ENCODE measurements around the gene C11orf54.

Gene C11orf54

DNA sequence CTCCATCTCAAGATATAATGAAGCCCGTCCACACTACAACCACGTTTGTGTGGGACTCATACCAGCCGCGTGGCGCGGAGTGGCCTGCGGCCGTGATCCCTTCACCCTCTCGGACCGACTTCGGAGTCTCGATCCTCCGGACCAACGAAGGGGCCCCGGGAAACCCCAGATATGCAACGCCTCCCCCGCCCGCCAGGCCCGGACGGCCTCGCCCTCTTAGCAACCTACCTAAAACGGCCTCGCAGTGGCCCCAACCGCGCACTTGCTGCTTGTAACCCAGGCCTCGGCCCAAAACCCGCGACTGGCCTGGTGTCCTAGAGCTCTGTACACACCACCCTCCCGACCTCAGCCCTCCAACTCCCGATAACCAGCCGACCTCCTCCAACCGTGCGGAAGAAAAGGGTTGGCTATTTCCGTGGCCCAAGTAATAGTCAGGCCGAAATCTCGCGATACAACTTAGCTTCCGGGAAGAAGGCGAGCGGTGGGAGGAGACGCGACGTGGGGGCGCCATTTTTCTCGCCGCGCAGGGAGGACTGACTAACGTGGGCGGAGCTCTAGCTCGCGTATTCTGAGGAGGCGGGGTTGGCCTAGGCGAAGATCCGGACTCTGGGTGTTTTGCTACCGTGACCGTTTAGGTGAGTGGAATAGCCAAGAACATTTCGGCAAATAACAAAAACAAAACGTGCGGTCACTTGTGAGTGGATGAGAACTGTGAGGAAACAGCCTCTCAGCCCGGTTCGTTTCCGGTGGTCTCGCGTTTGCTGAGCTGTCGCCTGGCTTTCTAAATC is at the start of gene C11orf54, which contains the start of gene TAF1D:
C11orf54 (plus strand) TSS at position 579 of the 788 bp plus-strand sequence. CDS start 5,722 bp downstream, outside the sequence.
TAF1D (minus strand) TSS at position 402 of the 788 bp plus-strand sequence. CDS start 2,191 bp downstream, outside the sequence.
- peak; percentile 98 for DNase-seq (ENCODE audit: low spot score)

DNA sequence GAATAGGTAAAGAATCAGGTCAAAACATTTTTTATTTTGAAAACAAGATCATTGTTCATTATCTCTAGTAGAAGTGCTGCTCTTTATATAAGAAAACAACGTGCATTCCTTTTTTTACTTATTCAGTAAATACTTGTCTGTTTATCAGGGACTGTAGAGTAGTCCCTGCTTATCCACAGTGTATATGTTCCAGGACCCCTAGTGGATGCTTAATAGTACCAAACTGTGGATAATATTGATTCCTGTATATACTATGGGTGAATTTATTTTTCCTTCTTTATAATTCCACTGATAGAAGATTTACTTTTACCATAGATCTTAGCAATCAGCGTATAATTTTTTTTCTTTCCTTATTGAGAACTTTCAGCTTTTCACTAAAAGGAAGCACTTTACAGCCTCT is 47.4 kb upstream of the C11orf54 start:
- DNase-seq (ENCODE audit: low spot score) = peak; percentile 8

DNA sequence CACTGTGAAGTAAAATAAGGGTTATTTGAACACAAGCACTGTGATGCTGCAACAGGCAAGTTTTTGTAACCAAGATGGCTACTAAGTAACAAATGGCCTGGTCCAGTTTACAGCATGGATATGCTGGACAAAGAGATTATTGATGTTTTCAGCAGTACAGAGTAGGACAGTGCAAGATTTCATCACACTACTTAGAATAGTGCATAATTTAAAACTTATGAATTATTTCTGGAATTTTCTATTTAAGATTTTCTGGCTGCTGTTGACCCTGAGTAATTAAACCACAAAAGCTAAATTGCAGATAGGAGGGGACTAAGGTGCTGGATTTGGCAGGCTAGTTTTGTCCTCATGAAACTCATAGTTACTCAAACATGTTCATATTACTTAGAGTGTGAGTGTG is 46.9 kb upstream of the C11orf54 start:
- no peak for DNase-seq (ENCODE audit: low spot score)

DNA sequence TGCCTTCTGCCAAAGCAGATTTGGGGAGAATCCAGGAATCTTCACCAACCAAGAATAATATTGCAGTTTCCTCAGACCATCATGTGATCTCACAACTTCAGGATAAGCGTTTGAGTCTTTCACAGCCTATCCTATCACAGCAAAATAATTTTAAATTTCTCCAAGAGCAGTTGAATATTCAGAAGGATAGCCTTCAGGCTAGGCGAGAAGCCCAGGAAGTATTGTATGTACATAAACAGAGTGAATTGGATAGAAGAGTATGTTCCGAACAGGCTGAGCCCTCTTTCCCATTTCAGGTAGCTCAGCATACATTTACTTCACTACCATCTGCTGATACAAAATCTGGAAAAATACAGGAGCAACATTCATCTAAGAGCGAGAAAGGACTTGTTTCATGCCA is 43.9 kb upstream of the C11orf54 start:
- no peak for DNase-seq (ENCODE audit: low spot score)

DNA sequence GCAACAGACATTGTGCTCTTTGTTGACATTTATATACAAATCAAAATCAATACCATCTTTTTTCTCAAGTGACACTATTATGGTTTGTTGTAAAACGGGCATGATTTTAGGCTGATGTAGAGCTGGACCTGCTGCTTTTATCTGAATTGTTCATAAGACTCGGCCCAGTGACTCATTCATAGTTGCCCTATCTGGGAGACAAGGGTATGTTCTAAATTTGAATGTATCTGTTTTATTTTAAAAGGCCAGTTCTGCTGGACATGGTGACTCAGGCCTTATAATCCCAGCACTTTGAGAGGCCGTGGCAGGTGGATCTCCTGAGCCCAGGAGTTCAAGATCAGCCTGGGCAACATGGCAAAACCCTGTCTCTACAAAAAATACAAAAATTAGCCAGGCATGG is 40.6 kb upstream of the C11orf54 start:
- DNase-seq (ENCODE audit: low spot score) = no peak

DNA sequence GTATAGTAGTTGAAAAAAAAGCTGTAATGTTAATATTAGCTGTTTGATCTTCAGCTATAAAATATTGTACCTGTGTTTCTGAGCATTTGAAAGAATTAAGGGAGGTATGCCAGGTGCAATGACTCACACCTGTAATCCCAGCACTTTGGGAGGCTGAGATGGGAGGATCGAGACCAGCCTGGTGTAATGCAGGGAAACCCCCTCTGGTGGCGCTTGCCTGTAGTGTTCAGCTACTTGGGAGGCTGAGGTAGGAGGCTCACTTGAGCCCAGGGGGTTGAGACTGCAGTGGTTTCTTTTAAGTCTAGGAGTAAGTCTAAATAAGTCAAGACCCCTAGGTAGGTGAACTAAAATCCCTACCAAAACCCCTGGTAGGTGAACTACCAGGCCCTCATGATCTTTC is 37.2 kb upstream of the C11orf54 start:
- DNase-seq (ENCODE audit: low spot score) = peak; percentile 14

DNA sequence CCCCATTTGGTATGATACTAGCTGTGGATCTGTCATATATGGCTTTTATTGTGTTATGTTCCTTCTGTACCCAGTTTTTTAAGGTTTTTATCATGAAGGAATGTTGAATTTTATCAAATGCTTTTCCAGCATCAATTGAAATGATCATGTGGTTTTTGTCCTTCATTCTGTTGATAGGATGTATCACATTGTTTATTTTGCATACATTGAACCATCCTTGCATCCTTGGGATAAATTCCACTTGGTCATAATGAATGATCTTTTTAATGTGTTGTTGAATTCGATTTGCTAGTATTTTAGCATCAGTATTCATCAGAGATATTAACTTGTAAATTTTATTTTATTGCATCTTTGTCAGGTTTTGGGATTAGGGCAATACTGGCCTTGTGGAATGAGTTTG is 31.2 kb upstream of the C11orf54 start:
- DNase-seq (ENCODE audit: low spot score) = no peak

DNA sequence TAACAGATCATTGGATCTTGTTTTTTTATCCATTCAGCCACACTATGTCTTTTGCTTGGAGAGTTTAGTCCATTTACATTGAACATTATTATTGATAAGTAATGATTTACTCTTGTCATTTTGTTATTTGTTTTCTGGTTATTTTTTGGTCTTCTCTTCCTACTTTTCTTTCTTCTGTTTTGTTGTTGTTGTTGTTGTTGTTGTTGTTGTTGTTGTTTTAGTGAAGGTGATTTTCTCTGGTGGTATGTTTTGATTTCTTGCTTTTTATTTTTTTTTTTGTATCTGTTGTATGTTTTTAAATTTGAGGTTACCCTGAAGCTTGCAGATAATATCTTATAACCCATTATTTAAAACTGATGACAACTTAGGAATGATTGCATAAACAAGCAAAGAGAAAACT is 28.8 kb upstream of the C11orf54 start:
- no peak for DNase-seq (ENCODE audit: low spot score)

DNA sequence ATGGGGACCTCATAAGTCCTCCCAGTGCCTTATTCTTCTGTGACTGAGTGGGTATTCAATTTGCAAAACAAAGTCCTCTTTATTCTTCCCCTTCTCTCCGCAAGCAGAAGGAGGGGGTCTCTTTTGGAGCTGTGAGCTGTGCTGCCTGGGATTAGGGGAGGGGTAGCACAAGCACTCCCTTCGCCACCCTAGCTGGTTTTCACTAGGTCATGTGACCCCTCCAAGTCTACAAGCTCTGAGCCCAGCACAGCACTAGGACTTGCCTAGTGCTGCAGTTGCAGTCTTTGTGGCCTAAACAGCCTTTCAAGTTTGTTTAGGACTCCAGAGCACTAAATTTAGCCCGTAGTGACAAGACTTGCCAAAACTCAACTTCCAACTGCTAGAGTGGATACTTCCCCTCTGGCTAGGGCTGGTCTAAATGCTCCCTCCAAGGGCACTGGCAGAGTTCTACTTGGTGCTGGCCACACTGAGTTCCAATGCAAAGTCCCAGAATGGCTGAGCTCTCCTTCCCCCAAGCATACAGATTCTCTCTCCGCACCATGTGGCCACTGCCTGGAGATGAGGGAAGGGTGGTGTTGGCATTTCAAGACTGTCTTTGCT is 25.6 kb upstream of the C11orf54 start:
- no peak for DNase-seq (ENCODE audit: low spot score)

DNA sequence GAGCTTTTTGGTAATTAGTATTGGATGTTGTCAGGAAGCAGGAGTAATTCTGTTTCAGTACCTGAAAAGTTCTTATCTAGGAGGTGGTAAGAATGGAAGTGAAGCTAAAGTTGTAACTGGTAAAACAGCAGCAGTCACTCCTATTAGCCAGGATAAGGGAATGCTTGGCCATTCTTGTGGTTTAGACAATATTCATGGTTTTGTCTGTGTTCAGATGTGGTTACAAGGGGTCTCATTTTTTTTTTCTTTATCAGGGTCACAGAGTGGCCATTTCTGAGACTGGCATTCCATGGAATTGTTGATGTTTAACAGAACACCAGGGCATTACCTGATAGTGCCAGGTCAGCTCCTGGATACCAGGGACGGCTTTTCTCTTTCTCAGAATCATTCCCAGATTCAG is 24.0 kb upstream of the C11orf54 start:
- no peak for DNase-seq (ENCODE audit: low spot score)

DNA sequence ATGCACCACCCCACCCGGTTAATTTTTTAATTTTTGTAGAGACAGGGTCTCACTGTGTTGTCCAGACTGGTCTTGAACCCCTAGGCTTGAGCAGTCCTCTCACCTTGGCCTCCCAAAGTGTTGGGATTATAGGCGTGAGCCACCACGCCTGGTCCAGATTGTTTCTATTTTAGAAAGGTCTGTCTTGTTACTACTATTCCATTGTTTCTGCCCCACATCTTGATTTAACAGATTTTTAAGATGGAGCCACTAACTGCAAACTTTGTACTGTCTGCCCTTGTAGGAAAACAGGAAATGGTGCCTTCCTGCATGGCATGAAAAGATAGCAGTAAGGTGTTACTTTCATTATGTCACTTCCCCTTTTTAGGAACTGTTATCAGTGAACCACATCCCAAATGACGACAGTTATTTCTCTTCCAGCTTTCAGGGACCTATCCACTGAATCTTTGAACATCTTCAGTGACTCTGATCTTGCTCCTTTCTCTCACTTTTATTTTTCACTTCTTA is 23.4 kb upstream of the C11orf54 start:
- DNase-seq (ENCODE audit: low spot score) = peak; percentile 77

DNA sequence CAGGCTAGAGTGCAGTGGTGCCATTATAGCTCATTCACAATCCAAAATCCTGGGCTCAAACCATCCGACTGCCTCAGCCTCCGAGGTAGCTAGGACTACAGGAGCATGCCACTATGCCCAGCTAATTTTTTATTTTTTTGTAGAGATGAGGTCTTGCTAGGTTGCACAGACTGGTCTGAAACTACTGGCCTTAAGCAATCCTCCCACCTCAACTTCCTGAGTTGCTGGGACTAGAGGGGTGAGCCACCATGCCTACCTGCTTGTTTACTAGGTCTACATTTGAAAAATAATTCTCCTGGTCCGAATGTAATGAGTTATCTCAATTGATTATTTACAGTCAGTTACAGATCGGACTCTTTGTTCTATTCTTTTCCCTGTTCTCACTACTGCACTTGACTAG is 22.2 kb upstream of the C11orf54 start:
- DNase-seq (ENCODE audit: low spot score) = no peak

DNA sequence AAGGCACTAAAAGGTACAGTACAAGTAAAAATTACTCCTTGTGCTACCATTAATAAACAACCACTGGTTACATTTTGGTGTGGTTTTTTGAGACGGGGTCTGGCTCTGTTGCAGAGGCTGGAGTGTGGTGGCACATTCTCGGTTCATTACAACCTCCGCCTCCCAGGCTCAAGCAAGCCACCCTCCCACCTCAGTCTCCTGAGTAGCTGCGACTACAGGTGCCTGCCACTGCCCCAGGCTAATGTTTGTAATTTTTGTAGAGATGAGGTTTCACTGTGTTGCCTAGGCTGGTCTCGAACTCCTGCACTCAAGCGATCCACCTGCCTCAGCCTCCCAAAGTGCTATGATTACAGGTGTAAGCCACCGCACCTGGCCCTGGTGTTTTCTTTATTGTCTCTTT is 20.9 kb upstream of the C11orf54 start:
- DNase-seq (ENCODE audit: low spot score) = no peak

DNA sequence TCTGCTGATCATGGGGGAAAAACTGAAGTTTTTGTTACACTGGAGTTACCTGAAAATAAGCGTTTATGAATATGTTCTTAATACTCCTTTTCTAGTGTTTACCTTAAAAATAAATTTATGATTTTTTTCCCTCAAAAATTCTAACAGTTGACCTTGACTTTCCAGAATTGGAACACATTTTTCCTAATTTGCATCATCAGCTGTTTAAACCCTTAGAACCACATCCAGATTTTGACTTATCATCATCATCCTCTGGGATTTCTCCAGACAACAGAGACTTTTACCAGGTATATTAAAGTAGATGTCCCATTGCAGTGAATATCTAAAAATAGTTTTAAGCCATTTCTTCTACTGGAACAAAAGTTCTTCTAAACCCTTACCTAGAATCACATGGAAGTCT is 17.4 kb upstream of the C11orf54 start:
- no peak for DNase-seq (ENCODE audit: low spot score)

DNA sequence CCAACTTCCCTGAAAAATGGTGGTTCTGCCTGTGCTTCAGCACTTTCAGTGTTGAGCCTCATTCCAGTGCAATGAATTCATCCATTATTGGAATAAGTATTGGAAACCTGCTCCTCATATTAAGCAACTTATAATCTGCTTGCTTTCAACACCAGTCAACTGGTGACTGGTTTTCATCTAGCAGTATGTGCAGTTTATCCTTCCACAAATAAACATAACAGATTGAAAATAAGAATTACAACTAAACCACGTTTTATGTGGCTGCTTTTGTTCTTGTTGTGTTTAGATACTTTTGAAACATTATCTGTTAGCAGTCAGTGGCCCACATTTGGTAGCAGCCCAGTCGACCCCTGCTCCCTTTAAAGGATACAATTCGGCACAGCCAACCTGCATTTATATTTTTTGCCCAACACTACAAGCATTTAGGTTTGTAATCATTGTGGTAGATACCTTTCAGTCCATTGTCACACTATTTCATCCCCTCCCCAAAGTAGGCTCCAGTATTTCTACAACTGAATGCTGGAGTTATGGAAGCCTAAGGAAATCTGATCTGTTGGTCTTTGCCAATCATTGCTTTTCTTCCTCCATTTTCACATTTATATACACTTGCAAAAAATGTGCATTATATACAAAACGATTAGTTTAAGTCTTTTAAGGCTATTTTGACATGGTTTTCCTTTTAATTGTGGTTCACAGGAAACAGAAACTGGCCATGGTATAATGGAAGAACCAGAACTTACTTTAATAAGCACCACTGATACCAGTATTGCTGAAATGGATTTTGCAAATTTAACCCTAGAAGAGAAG is 13.3 kb upstream of the C11orf54 start:
- DNase-seq (ENCODE audit: low spot score) = peak; percentile 23

DNA sequence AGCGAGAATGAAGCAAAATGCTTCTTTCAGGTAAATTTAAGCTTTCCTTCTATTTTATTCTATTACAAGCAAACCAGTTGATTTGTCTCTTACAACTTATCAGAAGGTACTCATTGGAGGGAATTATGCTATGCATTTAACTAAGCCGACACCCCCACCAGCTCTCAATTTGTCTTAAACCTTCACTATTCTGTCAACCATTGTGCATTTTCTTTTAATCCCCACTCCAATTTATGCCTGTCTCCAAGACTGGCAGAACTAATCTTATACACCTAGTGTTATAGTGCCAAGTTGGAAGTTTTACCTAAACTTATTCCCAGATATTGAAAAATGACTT is 12.7 kb upstream of the C11orf54 start:
- no peak for DNase-seq (ENCODE audit: low spot score)

DNA sequence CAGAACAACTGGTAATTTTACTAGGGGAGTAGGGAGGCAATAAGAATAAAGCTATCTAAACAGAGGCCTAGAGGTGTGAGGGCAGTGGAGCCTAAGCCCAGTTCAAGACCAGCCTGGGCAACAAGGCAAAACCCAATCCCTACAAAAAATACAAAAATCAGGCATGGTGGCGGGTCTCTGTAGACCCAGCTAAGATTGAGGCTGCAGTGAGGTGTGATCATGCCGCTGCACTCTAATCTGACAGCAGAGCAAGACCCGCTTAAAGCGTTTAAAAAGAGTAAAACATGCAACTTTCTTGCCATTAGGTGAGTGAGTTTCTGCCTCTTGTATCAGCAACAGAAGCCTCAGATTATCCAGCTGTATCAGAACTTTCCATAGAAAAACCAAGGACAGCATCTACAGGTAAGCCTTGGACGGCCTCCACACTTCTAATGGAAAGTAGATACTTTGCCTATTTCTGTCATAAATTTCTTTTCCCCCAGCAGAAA is 12.3 kb upstream of the C11orf54 start:
- DNase-seq (ENCODE audit: low spot score) = no peak

DNA sequence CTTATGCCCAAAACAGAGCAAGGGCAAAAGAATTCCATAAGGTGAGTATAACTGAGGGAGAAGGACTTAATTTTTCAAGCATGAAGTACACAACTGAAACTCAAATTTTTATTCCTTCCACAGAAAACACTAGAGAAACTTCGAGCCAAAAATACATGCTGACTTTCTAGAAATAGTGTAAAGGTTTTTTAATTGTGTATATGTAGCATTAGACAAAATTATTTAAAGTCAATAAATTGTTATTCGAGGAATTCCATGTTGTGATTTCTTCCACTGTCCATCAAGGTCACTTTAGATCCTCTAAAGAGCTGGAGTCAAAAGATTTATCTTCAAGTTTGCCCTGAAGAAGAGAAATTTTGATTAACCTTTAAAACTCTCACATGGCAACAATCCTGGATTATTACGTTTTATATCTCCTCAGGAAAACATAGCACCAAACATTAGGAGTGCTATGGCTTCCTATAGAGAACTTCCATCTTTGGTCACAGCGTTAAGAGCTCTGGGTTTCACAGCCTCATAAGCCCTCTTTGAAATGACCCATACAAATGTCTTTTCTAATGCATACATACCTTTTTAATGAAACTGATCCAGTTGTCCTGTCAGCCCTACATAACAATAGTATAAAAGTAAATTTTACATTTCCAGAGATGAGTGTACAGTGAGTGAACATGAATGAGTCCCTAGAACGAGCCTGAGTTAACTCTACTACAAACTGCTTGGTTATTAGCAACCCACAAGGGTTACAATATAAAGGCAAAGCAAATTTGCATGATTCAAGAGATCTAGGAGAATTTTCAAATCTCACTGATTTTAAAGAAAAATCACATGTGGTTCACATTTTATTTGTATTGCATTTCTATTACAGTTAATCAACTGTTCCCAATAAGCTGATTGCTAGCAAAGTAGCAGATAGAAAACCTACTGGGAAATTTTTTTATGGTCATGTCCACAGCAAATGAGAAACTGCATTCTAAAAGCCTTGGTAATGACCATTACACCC is 11.1 kb upstream of the C11orf54 start:
- no peak for DNase-seq (ENCODE audit: low spot score)

DNA sequence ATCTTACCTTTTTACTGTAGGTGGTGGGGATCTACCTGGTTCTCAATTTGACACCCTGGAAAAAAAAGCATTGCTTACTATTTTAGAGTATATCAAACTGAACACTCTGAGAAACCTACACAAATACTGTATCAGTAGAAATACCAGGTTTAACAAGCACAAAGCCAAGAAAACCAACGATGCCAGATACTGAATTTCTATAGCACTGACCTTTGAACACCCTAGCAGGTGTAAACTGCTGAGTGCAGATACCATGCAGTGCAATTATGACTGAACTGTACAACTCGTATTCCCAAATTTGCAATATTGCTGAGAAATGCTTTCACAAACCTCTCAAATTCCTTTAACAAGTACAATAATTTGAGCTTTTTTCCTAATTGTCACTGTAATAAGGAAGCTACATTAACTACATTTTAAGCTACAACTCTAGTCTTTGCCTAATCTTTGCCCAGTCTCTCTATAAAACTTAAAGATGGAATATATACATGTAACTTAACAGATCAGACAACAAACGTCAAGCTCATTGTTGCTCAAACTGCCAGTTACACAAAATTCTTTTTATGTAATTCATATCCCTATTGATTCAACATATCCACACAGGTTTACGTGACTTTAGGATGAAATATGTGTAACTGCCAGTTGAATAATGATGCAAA is 9.1 kb upstream of the C11orf54 start:
- DNase-seq (ENCODE audit: low spot score) = no peak

DNA sequence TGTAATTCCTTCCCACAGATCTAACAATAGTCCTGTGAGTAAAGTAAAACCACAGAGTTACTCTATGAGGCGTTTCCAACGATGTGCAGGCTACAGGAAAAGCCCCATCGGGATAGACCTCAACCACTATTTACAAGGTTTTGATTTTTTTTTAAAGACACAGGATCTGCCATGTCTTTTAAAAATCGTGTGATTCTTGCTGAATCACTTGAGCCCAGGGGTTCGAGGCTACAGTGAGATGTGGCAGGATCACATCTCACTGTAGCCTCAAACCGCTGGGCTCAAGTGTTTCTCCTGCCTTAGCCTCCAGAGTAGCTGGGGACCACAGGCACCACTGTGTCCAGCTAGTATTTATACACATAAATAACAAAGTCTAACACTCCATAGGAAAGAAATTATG is 8.0 kb upstream of the C11orf54 start:
- DNase-seq (ENCODE audit: low spot score) = no peak
